HepG2 (cell line): ENCODE data around the gene PANK4. TPM values are rescaled to one million over a fixed set of nuclear protein-coding genes. Genes with fewer than 3 reads are reported as not detected.

Experiments
- ATAC-seq: fragments of 200-7000 bp; cut with Tn5 transposase; 3 replicates; pipeline ENCODE4 v1.9.1; 2020; ENCODE audit warnings: mild to moderate bottlenecking, moderate library complexity
- BruUV-seq: library from RNA; stranded (reverse); fragments of 400-500 nt; replicated peaks from 2 replicates; lab custom pipeline; 2021; lab: Mats Ljungman, UMichigan
- CTCF ChIA-PET: fragments of 300-600 bp; formaldehyde crosslinking; extraction: SDS; loops from one replicate; lab custom pipeline; 2021; ENCODE audit warnings: low total read pairs, inconsistent platforms, low intra/inter-chr PET ratio; lab: Yijun Ruan, JAX
- POLR2A ChIA-PET: fragments of 350-600 bp; sonication (Branson Sonifier 250); formaldehyde crosslinking; loops from one replicate; lab custom pipeline; 2020; ENCODE audit warnings: antibody characterized with exemption, inconsistent platforms; lab: Yijun Ruan, JAX
- DNase-seq: peaks from one replicate; pipeline ENCODE4 v3.0.0-alpha.2; 2015; ENCODE audit warnings: low spot score
- FAIRE-seq: peaks from 3 replicates; lab custom pipeline; 2011; peaks lifted over from hg19 to GRCh38; lab: Jason Lieb, UNC
- H2AFZ ChIP-seq: one replicate; pipeline ENCODE4 v1.6.1; 2011; ENCODE audit warnings: low read length, inconsistent platforms
- H3K27ac ChIP-seq: fragments of 300-600 bp; 3 replicates; pipeline ENCODE4 v1.8.0; 2011; ENCODE audit warnings: mixed run types, mild to moderate bottlenecking, mixed read lengths, low read length, inconsistent platforms; ENCODE audit not compliant: insufficient read depth; ENCODE audit errors: extremely low read length
- H3K27me3 ChIP-seq, 2 experiments: fragments of 200-600 bp in 1 of 2; 2 replicates in 1 of 2; 3 replicates in 1 of 2; pipeline versions ENCODE4 v1.6.0 to v1.8.0; 2011; ENCODE audit warnings: low read length in 2 of 2, mild to moderate bottlenecking in 2 of 2, moderate library complexity in 2 of 2, inconsistent platforms in 1 of 2; ENCODE audit not compliant: insufficient read depth in 2 of 2, control insufficient read depth in 1 of 2
- H3K36me3 ChIP-seq, 2 experiments: fragments of 200-600 bp in 1 of 2; replicated peaks in 1 of 2; 2 replicates in 1 of 2; 3 replicates in 1 of 2; pipeline versions ENCODE4 v1.5.1 to v1.8.0; 2011; ENCODE audit warnings: low read length in 2 of 2, inconsistent platforms in 1 of 2; ENCODE audit not compliant: insufficient read depth in 2 of 2, control insufficient read depth in 1 of 2
- H3K4me1 ChIP-seq: 2 replicates; pipeline ENCODE4 v1.5.1; 2012; ENCODE audit warnings: low read length, inconsistent platforms; ENCODE audit not compliant: insufficient read depth
- H3K4me2 ChIP-seq: 2 replicates; pipeline ENCODE4 v1.6.0; 2011; ENCODE audit warnings: low read depth, low read length, inconsistent platforms
- H3K4me3 ChIP-seq, 3 experiments: fragments of 200-600 bp in 1 of 3; sonication (generic), shearing (Covaris generic) in 1 of 3; replicated peaks in 1 of 3; 2 replicates each; pipeline ENCODE4 v1.5.1; 2011 to 2016; ENCODE audit warnings: low read length in 3 of 3, inconsistent platforms in 2 of 3, low read depth in 2 of 3, mild to moderate bottlenecking in 2 of 3, control low read depth in 1 of 3, mixed read lengths in 1 of 3; ENCODE audit not compliant: insufficient read depth in 1 of 3
- H3K79me2 ChIP-seq: one replicate; pipeline ENCODE4 v1.6.1; 2011; ENCODE audit warnings: low read length, inconsistent platforms; ENCODE audit not compliant: insufficient read depth
- H3K9ac ChIP-seq: 2 replicates; pipeline ENCODE4 v1.6.0; 2011; ENCODE audit warnings: mild to moderate bottlenecking, low read depth, low read length, inconsistent platforms; ENCODE audit not compliant: insufficient read depth
- H3K9me3 ChIP-seq: 2 replicates; pipeline ENCODE4 v1.5.1; 2012; ENCODE audit warnings: mild to moderate bottlenecking, low read length
- H4K20me1 ChIP-seq: 2 replicates; pipeline ENCODE4 v1.6.0; 2011; ENCODE audit warnings: inconsistent platforms, mild to moderate bottlenecking, low read length, moderate library complexity; ENCODE audit not compliant: insufficient read depth
- AGO1 ChIP-seq: fragments of 200-400 bp; formaldehyde crosslinking; IDR thresholded peaks from 2 replicates; pipeline ENCODE4 v1.6.1; 2017; ENCODE audit warnings: mild to moderate bottlenecking, low read depth, low read length, moderate library complexity; ENCODE audit not compliant: poor library complexity, severe bottlenecking
- CHD2 ChIP-seq: IDR thresholded peaks from 2 replicates; pipeline ENCODE4 v1.6.1; 2011; ENCODE audit warnings: low read depth, low read length, improper control_type of control experiment
- HOXA9 ChIP-seq: sonication (generic); formaldehyde crosslinking; IDR thresholded peaks from 2 replicates; pipeline ENCODE4 v1.8.1; 2022; ENCODE audit warnings: missing genetic modification reagents, mild to moderate bottlenecking, moderate library complexity, borderline replicate concordance
- JUND ChIP-seq: sonication (generic); formaldehyde crosslinking; IDR thresholded peaks from 2 replicates; pipeline ENCODE4 v1.8.0; 2022; ENCODE audit warnings: mild to moderate bottlenecking, missing genetic modification reagents
- ONECUT2 ChIP-seq: sonication (generic); formaldehyde crosslinking; IDR thresholded peaks from 2 replicates; pipeline ENCODE4 v1.4.0; 2020; ENCODE audit warnings: missing genetic modification reagents
- THYN1 ChIP-seq: sonication (generic); formaldehyde crosslinking; IDR thresholded peaks from 2 replicates; pipeline ENCODE4 v1.8.1; 2023; ENCODE audit warnings: low read depth, mild to moderate bottlenecking, moderate library complexity, missing genetic modification reagents, borderline replicate concordance
- ZNF225 ChIP-seq: sonication (generic); formaldehyde crosslinking; IDR thresholded peaks from 2 replicates; pipeline ENCODE4 v1.4.0; 2020; ENCODE audit warnings: mild to moderate bottlenecking, missing genetic modification reagents
- ZNF296 ChIP-seq: sonication (generic); formaldehyde crosslinking; conservative IDR thresholded peaks from 2 replicates; pipeline ENCODE4 v1.5.0; 2020; ENCODE audit warnings: mild to moderate bottlenecking, missing genetic modification reagents
- ZNF598 ChIP-seq: sonication (generic); formaldehyde crosslinking; IDR thresholded peaks from 2 replicates; pipeline ENCODE4 v1.5.1; 2020; ENCODE audit warnings: mild to moderate bottlenecking, missing genetic modification reagents, borderline replicate concordance
- WGBS: methylation state at CpG from one replicate; pipeline ENCODE4 v1.1.6; 2017; ENCODE audit warnings: low lambda C conversion rate; 5-methylcytosine and 5-hydroxymethylcytosine counted together
- in situ Hi-C: cut with HindIII; loops from 2 replicates; pipeline ENCODE4 v1.10.0; 2017; ENCODE audit warnings: low pct_unique_long_range_greater_than_20kb; ENCODE audit not compliant: extremely low pct_ligation_motif_present
- intact Hi-C: fragments of 100-400 bp; cut with micrococcal nuclease; formaldehyde crosslinking; loops from one replicate; pipeline ENCODE4 v1.10.0; 2022; ENCODE audit not compliant: unreplicated experiment
- polyA plus RNA-seq, 8 experiments: library from polyadenylated mRNA; depleted of rRNA in 3 of 8; stranded (reverse) in 7 of 8; unstranded in 1 of 8; fragments of >200 nt; fragmentation: Illumina TruSeq in 4 of 8; extraction: Trizol in 4 of 8; gene quantifications; 2 replicates each; pipeline versions ENCODE4 v1.2.1 to v1.2.3, GENCODE V29; 2011 to 2016; ENCODE audit warnings: low read depth in 4 of 8, missing spikeins in 1 of 8, mixed read lengths in 1 of 8; ENCODE audit not compliant: insufficient read depth in 1 of 8
- total RNA-seq, 5 experiments: library from RNA; depleted of rRNA; stranded (reverse); fragments of >200 nt; fragmentation: Illumina TruSeq; extraction: Trizol; gene quantifications; 2 replicates each; pipeline ENCODE4 v1.2.3, GENCODE V29; 2016; ENCODE audit warnings: low read depth in 1 of 5
- TF ChIP-seq, protein P1 (sequence below): sonication (generic); formaldehyde crosslinking; IDR thresholded peaks from one replicate; pipeline ENCODE4 v1.5.1; 2020; ENCODE audit warnings: mild to moderate bottlenecking, missing genetic modification reagents; ENCODE audit errors: not compliant biosample characterization
- TF ChIP-seq, protein P2 (sequence below): sonication (generic); formaldehyde crosslinking; IDR thresholded peaks from 2 replicates; pipeline ENCODE4 v1.5.0; 2020; ENCODE audit warnings: mild to moderate bottlenecking, missing genetic modification reagents, borderline replicate concordance

Gene PANK4
- total and polyA plus RNA-seq, 2 of the 13 experiments (the other 11 are each of a cell fraction or from before 2014, with no cell fraction given) = 17.4 to 19.3 TPM

DNA sequence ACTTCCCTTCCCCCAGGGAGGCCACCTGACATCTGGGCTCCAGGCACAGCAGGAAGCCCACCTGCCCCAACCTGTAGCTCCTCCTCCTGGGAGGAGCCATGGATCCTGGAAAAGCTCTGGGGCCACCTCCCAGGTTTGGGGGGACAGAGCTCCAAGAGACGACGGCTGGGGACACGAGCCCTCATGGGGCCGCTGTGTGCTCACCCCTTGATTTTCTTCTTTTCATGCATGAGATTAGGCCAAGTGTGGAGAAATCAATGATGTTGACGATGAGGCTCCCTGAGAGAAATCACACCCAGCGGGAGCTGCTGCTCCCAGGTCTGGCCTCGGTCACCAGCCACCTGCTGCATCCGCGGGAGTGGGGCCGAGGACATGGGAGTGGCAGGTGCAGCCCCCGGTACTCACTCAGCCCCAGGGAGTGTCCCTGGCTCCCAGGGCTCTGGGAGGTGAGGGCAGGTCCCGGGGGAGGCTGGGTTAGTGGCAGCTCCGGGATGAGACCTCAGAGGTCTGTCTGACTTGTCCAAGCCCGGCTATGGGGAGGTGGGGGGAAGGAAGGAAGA lies 38.5 kb upstream of the PANK4 start:
- Histone ChIP-seq H3K79me2 (no peaks in the 10 kb centered on the region), H3K27me3 (peaks cover 5 to 26% of the 10 kb centered on the region in 2 experiments; a peak in 4 of 5 replicates), H3K9me3 (no peaks in the 10 kb centered on the region), H3K4me2 (no peak overlapping the region), H4K20me1 (no peaks in the 10 kb centered on the region), H3K36me3 (no peaks in the 10 kb centered on the region; a peak in 1 of 5 replicates), H3K4me3 (no peak overlapping the region), H3K9ac (no peak overlapping the region), H2AFZ (no peak overlapping the region), H3K27ac (no peak overlapping the region), H3K4me1 (peaks cover 17% of the 10 kb centered on the region)
- in situ Hi-C loops = no loop called here
- ATAC-seq = no peak
- no peak for DNase-seq
- intact Hi-C loops = no loop called here
- CTCF ChIA-PET = no interaction called here
- no TSS peak for BruUV-seq
- 55% methylated on average over 6 of the region's 14 CpGs for WGBS
- FAIRE-seq = no peak
- POLR2A ChIA-PET = interaction anchor here (0.8 to 1.7 kb wide), 2 partner anchors 8 to 19 kb away, joined by 3 to 5 read pairs; partner anchors contain the start of gene TNFRSF14
- no peak for TF ChIP-seq CHD2
- TF ChIP-seq, protein P1, sequence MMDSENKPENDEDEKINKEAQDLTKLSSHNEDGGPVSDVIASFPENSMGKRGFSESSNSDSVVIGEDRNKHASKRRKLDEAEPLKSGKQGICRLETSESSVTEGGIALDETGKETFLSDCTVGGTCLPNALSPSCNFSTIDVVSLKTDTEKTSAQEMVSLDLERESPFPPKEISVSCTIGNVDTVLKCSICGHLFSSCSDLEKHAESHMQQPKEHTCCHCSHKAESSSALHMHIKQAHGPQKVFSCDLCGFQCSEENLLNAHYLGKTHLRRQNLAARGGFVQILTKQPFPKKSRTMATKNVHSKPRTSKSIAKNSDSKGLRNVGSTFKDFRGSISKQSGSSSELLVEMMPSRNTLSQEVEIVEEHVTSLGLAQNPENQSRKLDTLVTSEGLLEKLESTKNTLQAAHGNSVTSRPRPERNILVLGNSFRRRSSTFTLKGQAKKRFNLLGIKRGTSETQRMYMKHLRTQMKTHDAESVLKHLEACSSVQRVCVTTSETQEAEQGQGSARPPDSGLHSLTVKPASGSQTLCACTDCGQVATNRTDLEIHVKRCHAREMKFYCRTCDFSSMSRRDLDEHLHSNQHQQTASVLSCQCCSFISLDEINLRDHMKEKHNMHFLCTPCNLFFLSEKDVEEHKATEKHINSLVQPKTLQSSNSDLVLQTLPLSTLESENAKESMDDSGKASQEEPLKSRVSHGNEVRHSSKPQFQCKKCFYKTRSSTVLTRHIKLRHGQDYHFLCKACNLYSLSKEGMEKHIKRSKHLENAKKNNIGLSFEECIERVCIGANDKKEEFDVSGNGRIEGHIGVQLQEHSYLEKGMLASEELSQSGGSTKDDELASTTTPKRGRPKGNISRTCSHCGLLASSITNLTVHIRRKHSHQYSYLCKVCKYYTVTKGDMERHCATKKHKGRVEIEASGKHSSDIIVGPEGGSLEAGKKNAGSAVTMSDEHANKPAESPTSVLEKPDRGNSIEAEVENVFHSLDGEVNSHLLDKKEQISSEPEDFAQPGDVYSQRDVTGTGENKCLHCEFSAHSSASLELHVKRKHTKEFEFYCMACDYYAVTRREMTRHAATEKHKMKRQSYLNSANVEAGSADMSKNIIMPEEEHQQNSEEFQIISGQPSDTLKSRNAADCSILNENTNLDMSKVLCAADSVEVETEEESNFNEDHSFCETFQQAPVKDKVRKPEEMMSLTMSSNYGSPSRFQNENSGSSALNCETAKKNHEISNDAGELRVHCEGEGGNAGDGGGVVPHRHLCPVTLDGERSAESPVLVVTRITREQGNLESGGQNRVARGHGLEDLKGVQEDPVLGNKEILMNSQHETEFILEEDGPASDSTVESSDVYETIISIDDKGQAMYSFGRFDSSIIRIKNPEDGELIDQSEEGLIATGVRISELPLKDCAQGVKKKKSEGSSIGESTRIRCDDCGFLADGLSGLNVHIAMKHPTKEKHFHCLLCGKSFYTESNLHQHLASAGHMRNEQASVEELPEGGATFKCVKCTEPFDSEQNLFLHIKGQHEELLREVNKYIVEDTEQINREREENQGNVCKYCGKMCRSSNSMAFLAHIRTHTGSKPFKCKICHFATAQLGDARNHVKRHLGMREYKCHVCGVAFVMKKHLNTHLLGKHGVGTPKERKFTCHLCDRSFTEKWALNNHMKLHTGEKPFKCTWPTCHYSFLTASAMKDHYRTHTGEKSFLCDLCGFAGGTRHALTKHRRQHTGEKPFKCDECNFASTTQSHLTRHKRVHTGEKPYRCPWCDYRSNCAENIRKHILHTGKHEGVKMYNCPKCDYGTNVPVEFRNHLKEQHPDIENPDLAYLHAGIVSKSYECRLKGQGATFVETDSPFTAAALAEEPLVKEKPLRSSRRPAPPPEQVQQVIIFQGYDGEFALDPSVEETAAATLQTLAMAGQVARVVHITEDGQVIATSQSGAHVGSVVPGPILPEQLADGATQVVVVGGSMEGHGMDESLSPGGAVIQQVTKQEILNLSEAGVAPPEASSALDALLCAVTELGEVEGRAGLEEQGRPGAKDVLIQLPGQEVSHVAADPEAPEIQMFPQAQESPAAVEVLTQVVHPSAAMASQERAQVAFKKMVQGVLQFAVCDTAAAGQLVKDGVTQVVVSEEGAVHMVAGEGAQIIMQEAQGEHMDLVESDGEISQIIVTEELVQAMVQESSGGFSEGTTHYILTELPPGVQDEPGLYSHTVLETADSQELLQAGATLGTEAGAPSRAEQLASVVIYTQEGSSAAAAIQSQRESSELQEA (CRISPR knock-in tag) = no peak
- no peak for TF ChIP-seq ZNF225 (CRISPR knock-in tag)
- peak; percentile 58 for TF ChIP-seq AGO1
- no peak for TF ChIP-seq THYN1
- TF ChIP-seq, protein P2, sequence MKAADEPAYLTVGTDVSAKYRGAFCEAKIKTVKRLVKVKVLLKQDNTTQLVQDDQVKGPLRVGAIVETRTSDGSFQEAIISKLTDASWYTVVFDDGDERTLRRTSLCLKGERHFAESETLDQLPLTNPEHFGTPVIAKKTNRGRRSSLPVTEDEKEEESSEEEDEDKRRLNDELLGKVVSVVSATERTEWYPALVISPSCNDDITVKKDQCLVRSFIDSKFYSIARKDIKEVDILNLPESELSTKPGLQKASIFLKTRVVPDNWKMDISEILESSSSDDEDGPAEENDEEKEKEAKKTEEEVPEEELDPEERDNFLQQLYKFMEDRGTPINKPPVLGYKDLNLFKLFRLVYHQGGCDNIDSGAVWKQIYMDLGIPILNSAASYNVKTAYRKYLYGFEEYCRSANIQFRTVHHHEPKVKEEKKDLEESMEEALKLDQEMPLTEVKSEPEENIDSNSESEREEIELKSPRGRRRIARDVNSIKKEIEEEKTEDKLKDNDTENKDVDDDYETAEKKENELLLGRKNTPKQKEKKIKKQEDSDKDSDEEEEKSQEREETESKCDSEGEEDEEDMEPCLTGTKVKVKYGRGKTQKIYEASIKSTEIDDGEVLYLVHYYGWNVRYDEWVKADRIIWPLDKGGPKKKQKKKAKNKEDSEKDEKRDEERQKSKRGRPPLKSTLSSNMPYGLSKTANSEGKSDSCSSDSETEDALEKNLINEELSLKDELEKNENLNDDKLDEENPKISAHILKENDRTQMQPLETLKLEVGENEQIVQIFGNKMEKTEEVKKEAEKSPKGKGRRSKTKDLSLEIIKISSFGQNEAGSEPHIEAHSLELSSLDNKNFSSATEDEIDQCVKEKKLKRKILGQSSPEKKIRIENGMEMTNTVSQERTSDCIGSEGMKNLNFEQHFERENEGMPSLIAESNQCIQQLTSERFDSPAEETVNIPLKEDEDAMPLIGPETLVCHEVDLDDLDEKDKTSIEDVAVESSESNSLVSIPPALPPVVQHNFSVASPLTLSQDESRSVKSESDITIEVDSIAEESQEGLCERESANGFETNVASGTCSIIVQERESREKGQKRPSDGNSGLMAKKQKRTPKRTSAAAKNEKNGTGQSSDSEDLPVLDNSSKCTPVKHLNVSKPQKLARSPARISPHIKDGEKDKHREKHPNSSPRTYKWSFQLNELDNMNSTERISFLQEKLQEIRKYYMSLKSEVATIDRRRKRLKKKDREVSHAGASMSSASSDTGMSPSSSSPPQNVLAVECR (CRISPR knock-in tag) = no peak
- no peak for TF ChIP-seq ONECUT2 (CRISPR knock-in tag)
- no peak for TF ChIP-seq JUND (CRISPR knock-in tag)
- no peak for TF ChIP-seq HOXA9
- TF ChIP-seq ZNF296 (CRISPR knock-in tag) = no peak
- TF ChIP-seq ZNF598 (CRISPR knock-in tag) = no peak
